Subcutaneous abdominal adipose tissue (tissue), 5 donors: Measurements from ENCODE around the gene RALGAPB.

Experiments used
- H3K27ac ChIP-seq: one replicate; pipeline ENCODE4 v1.7.0; 2013; ENCODE audit warnings: low read depth, mild to moderate bottlenecking, inconsistent platforms, low read length, moderate library complexity
- H3K27me3 ChIP-seq, 5 donors: one replicate each; pipeline ENCODE4 v1.7.0; 2013; ENCODE audit warnings: low read length in 5 of 5, inconsistent platforms in 1 of 5; ENCODE audit not compliant: control insufficient read depth in 5 of 5, insufficient read depth in 4 of 5
- H3K36me3 ChIP-seq, 5 donors: one replicate each; pipeline ENCODE4 v1.7.0; 2013; ENCODE audit warnings: low read length in 5 of 5; ENCODE audit not compliant: control insufficient read depth in 5 of 5, insufficient read depth in 5 of 5
- H3K4me1 ChIP-seq, 5 donors: one replicate each; pipeline ENCODE4 v1.7.0; 2013; ENCODE audit warnings: low read length in 5 of 5, mild to moderate bottlenecking in 3 of 5, moderate library complexity in 1 of 5; ENCODE audit not compliant: control insufficient read depth in 5 of 5, insufficient read depth in 5 of 5
- H3K4me3 ChIP-seq, 5 donors: one replicate each; pipeline ENCODE4 v1.7.0; 2013; ENCODE audit warnings: low read length in 5 of 5, low read depth in 1 of 5
- H3K9ac ChIP-seq, 5 donors: one replicate each; pipeline ENCODE4 v1.7.0; 2013; ENCODE audit warnings: low read length in 5 of 5, mild to moderate bottlenecking in 4 of 5, moderate library complexity in 3 of 5
- H3K9me3 ChIP-seq, 5 donors: one replicate each; pipeline ENCODE4 v1.7.0; 2013; ENCODE audit warnings: low read length in 5 of 5; ENCODE audit not compliant: control insufficient read depth in 5 of 5
- donor health status: healthy.
- donor health status: healthy.
- donor health status: healthy.
- donor health status: healthy.
- donor health status: healthy.

The RALGAPB gene

GRCh38 chr20:38445901-38446425, 26.7 kb upstream of the RALGAPB start:
- Histone ChIP-seq H3K27ac (no peak overlapping the region), H3K9ac (peak overlapping the region in 2 of 5 donors; percentile 99 to 100), H3K36me3 (peaks cover 0 to 29% (median 26%) of the 10 kb centered on the region in 5 donors), H3K4me3 (peak overlapping the region in 4 of 5 donors; percentile 84 to 96 (median 92)), H3K9me3 (no peaks in the 10 kb centered on the region), H3K4me1 (peaks cover 0 to 24% (median 18%) of the 10 kb centered on the region in 5 donors), H3K27me3 (no peaks in the 10 kb centered on the region)

GRCh38 chr20:38446441-38447209, 26.0 kb upstream of the RALGAPB start:
- no peaks in the 10 kb centered on the region for H3K9me3 ChIP-seq
- peak overlapping the region; percentile 46 for H3K27ac ChIP-seq
- peak overlapping the region; percentile 60 to 96 (median 91) for H3K4me3 ChIP-seq
- peak overlapping the region; percentile 77 to 100 (median 99) for H3K9ac ChIP-seq
- H3K27me3 ChIP-seq = no peaks in the 10 kb centered on the region
- peaks cover 0 to 24% (median 18%) of the 10 kb centered on the region in 5 donors for H3K4me1 ChIP-seq
- H3K36me3 ChIP-seq = peaks cover 0 to 34% (median 30%) of the 10 kb centered on the region in 5 donors

- Histone ChIP-seq H3K27ac (peak overlapping the region; percentile 46), H3K9ac (peak overlapping the region; percentile 77 to 100 (median 99)), H3K4me3 (peak overlapping the region; percentile 60 to 96 (median 91)), H3K4me1 (peaks cover 0 to 24% (median 18%) of the 10 kb centered on the region in 5 donors), H3K36me3 (peaks cover 2 to 34% (median 30%) of the 10 kb centered on the region in 5 donors), H3K27me3 (no peaks in the 10 kb centered on the region), H3K9me3 (no peaks in the 10 kb centered on the region)
These were observed 25.4 kb upstream of the RALGAPB start for GRCh38 chr20:38447251-38447661.

- Histone ChIP-seq H3K9ac (no peak overlapping the region), H3K9me3 (no peaks in the 10 kb centered on the region), H3K36me3 (peaks cover 2 to 34% (median 30%) of the 10 kb centered on the region in 5 donors), H3K4me1 (peaks cover 2 to 29% (median 19%) of the 10 kb centered on the region in 5 donors), H3K4me3 (no peak overlapping the region), H3K27me3 (no peaks in the 10 kb centered on the region), H3K27ac (no peak overlapping the region)
These were observed 24.5 kb upstream of the RALGAPB start for GRCh38 chr20:38447931-38448675.

GRCh38 chr20:38449046-38449445, 23.6 kb upstream of the RALGAPB start:
- Histone ChIP-seq H3K4me1 (peaks cover 2 to 29% (median 19%) of the 10 kb centered on the region in 5 donors), H3K36me3 (peaks cover 2 to 34% (median 30%) of the 10 kb centered on the region in 5 donors), H3K27ac (no peak overlapping the region), H3K9me3 (no peaks in the 10 kb centered on the region), H3K27me3 (no peaks in the 10 kb centered on the region), H3K4me3 (no peak overlapping the region), H3K9ac (no peak overlapping the region)

- H3K36me3 ChIP-seq = peaks cover 2 to 34% (median 30%) of the 10 kb centered on the region in 5 donors
- H3K27me3 ChIP-seq = no peaks in the 10 kb centered on the region
- no peak overlapping the region for H3K27ac ChIP-seq
- H3K4me1 ChIP-seq = peaks cover 2 to 29% (median 19%) of the 10 kb centered on the region in 5 donors
- no peak overlapping the region for H3K4me3 ChIP-seq
- H3K9ac ChIP-seq = no peak overlapping the region
- no peaks in the 10 kb centered on the region for H3K9me3 ChIP-seq
These were observed 22.1 kb upstream of the RALGAPB start for GRCh38 chr20:38450412-38450975.

- Histone ChIP-seq H3K4me1 (peaks cover 2 to 11% (median 5%) of the 10 kb centered on the region in 5 donors), H3K27ac (peak overlapping the region; percentile 1), H3K36me3 (peaks cover 2 to 34% (median 30%) of the 10 kb centered on the region in 5 donors), H3K9me3 (no peaks in the 10 kb centered on the region), H3K9ac (no peak overlapping the region), H3K27me3 (no peaks in the 10 kb centered on the region), H3K4me3 (no peak overlapping the region)
These were observed 19.6 kb upstream of the RALGAPB start for GRCh38 chr20:38452880-38453624.

- Histone ChIP-seq H3K4me1 (peaks cover 0 to 9% (median 2%) of the 10 kb centered on the region in 5 donors), H3K36me3 (peaks cover 2 to 25% (median 23%) of the 10 kb centered on the region in 5 donors), H3K27me3 (no peaks in the 10 kb centered on the region), H3K27ac (no peak overlapping the region), H3K4me3 (no peak overlapping the region), H3K9ac (no peak overlapping the region), H3K9me3 (no peaks in the 10 kb centered on the region)
These were observed 18.7 kb upstream of the RALGAPB start for GRCh38 chr20:38453941-38454340.
